Measurements from ENCODE around the gene ESPNL.

ESPNL gene

DNA sequence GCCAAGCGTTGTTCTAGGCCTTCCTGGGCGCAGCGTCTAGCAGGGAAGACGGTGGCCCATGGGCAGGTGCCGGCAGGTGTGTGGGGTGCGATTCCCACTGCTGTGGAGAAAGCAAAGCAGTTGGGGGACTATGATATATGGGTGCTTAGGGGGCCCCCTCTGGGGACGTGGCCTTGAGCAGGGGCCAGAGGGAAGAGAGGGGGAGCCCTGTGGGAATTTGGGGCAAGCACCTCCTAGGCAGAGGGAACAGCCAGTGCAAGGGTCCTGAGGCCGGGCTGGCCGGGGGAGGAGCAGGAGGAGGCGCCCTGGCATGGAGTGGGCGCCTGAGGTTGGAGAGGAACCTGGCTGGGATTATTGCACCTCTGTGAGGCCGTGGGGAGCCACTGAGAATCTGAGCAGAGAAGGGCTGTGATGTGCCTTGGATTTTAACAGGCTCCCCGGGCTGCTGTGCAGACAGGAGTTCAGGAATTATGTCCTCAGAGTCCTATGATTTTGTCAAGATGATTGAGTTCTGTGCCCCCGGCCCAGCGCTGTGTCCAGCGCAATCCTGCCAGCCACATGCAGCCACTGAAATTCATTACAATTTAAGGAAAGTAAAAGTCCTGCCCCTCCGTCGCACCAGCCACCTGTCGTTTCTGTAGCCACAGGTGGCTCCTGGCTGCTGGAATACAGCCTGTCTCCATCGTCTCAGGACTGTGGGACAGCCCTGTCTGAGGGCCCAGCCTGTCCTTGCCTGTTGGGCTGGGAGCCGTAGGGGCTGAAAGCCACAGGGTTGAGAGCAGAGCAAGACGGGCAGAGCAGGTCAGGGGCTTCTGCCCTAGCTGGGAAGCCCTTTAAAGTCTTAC lies 29.2 kb downstream of the ESPNL start:
- Histone ChIP-seq H4K20me1 (ENCODE audit: insufficient read depth, low read length) (no peaks in the 10 kb centered on the region), H3K36me3 (replicated peaks; ENCODE audit: insufficient read depth, low read length) (no peaks in the 10 kb centered on the region), H3K9me3 (replicated peaks; ENCODE audit: insufficient read depth, low read length) (no peaks in the 10 kb centered on the region), H3K4me3 (ENCODE audit: low read length) (no peak overlapping the region), H3F3A (ENCODE audit: insufficient read depth, low read length) (no peaks in the 10 kb centered on the region), H3K9me2 (replicated peaks; ENCODE audit: insufficient read depth, low read length) (no peaks in the 10 kb centered on the region), H3K4me2 (ENCODE audit: low read depth, low read length) (no peak overlapping the region), H3K9ac (ENCODE audit: low read length) (no peak overlapping the region), H3K27ac (ENCODE audit: low read length) (no peak overlapping the region), H3K4me1 (ENCODE audit: low read length) (no peaks in the 10 kb centered on the region), H3K79me2 (ENCODE audit: low read length) (no peaks in the 10 kb centered on the region), H3K27me3 (replicated peaks; ENCODE audit: insufficient read depth, low read length) (no peaks in the 10 kb centered on the region), H2AFZ (ENCODE audit: low read length) (no peak overlapping the region)
- DNase-seq: no peak
- TF ChIP-seq EZH2phosphoT487 (IDR thresholded peaks at IDR 0.05; ENCODE audit: low read length) (no peak), EZH2 (optimal IDR thresholded peaks at IDR 0.05; ENCODE audit: low read depth, low read length) (no peak), CTCF (IDR thresholded peaks at IDR 0.05; ENCODE audit: low read length) (no peak)

GRCh38 chr2:238130111-238130695 lies 30.1 kb downstream of the ESPNL start:
- Histone ChIP-seq H3K4me1 (ENCODE audit: low read length) (no peaks in the 10 kb centered on the region), H3K36me3 (replicated peaks; ENCODE audit: insufficient read depth, low read length) (no peaks in the 10 kb centered on the region), H3K4me3 (ENCODE audit: low read length) (no peak overlapping the region), H3K9me2 (replicated peaks; ENCODE audit: insufficient read depth, low read length) (no peaks in the 10 kb centered on the region), H3K9ac (ENCODE audit: low read length) (no peak overlapping the region), H3F3A (ENCODE audit: insufficient read depth, low read length) (no peaks in the 10 kb centered on the region), H3K27ac (ENCODE audit: low read length) (no peak overlapping the region), H4K20me1 (ENCODE audit: insufficient read depth, low read length) (no peaks in the 10 kb centered on the region), H2AFZ (ENCODE audit: low read length) (no peak overlapping the region), H3K27me3 (replicated peaks; ENCODE audit: insufficient read depth, low read length) (no peaks in the 10 kb centered on the region), H3K79me2 (ENCODE audit: low read length) (no peaks in the 10 kb centered on the region), H3K4me2 (ENCODE audit: low read depth, low read length) (no peak overlapping the region), H3K9me3 (replicated peaks; ENCODE audit: insufficient read depth, low read length) (no peaks in the 10 kb centered on the region)
- DNase-seq: no peak
- TF ChIP-seq EZH2 (optimal IDR thresholded peaks at IDR 0.05; ENCODE audit: low read depth, low read length) (no peak), CTCF (IDR thresholded peaks at IDR 0.05; ENCODE audit: low read length) (no peak)

- H3K9ac ChIP-seq (ENCODE audit: low read length): no peak overlapping the region
- no peaks in the 10 kb centered on the region for H3K4me1 ChIP-seq (ENCODE audit: low read length)
Observed at GRCh38 chr2:238130696-238131628, 30.8 kb downstream of the ESPNL start.

More at GRCh38 chr2:238130696-238131628, 30.8 kb downstream of the ESPNL start:
- TF ChIP-seq EZH2phosphoT487 (IDR thresholded peaks at IDR 0.05; ENCODE audit: low read length): no peak
- TF ChIP-seq CTCF (IDR thresholded peaks at IDR 0.05; ENCODE audit: low read length): no peak
- no peak for TF ChIP-seq EZH2 (optimal IDR thresholded peaks at IDR 0.05; ENCODE audit: low read depth, low read length)
- H3K4me3 ChIP-seq (ENCODE audit: low read length): no peak overlapping the region
- H3F3A ChIP-seq (ENCODE audit: insufficient read depth, low read length): no peaks in the 10 kb centered on the region
- H3K27ac ChIP-seq (ENCODE audit: low read length): no peak overlapping the region
- no peaks in the 10 kb centered on the region; the same call in 1 of the 2 replicates for H3K27me3 ChIP-seq (replicated peaks; ENCODE audit: insufficient read depth, low read length)
- no peak overlapping the region for H3K4me2 ChIP-seq (ENCODE audit: low read depth, low read length)
- no peaks in the 10 kb centered on the region for H3K9me2 ChIP-seq (replicated peaks; ENCODE audit: insufficient read depth, low read length)
- H3K36me3 ChIP-seq (replicated peaks; ENCODE audit: insufficient read depth, low read length): no peaks in the 10 kb centered on the region
- no peak for DNase-seq
- no peaks in the 10 kb centered on the region for H4K20me1 ChIP-seq (ENCODE audit: insufficient read depth, low read length)
- no peak overlapping the region for H2AFZ ChIP-seq (ENCODE audit: low read length)
- no peaks in the 10 kb centered on the region for H3K9me3 ChIP-seq (replicated peaks; ENCODE audit: insufficient read depth, low read length)
- no peaks in the 10 kb centered on the region for H3K79me2 ChIP-seq (ENCODE audit: low read length)
